ENCODE measurements around the gene MPDU1.

The MPDU1 gene

GRCh38 chr17:7560172-7561027 lies 23.3 kb upstream of the MPDU1 start:
- in situ Hi-C loops (cut with MboI; ENCODE audit: low sequenced_read_pairs): no loop called here

- in situ Hi-C loops (cut with MboI; ENCODE audit: low sequenced_read_pairs): no loop called here
These were observed 22.6 kb upstream of the MPDU1 start for GRCh38 chr17:7561028-7561575.

- in situ Hi-C loops (cut with MboI; ENCODE audit: low sequenced_read_pairs): no loop called here
These were observed 22.0 kb upstream of the MPDU1 start, which contains the start of gene SENP3 for GRCh38 chr17:7561589-7562207. Gene SENP3 (plus strand): TSS chr17:7561919. CDS start chr17:7563077, 1,158 bp downstream.

- in situ Hi-C loops (cut with MboI; ENCODE audit: low sequenced_read_pairs): no loop called here
These were observed 21.4 kb upstream of the MPDU1 start for GRCh38 chr17:7562208-7562605.

- in situ Hi-C loops (cut with MboI; ENCODE audit: low sequenced_read_pairs): no loop called here
These were observed 20.4 kb upstream of the MPDU1 start for GRCh38 chr17:7563115-7563869.

GRCh38 chr17:7569571-7569970 lies 14.1 kb upstream of the MPDU1 start:
- in situ Hi-C loops (cut with MboI; ENCODE audit: low sequenced_read_pairs): no loop called here

GRCh38 chr17:7570351-7570750 lies 13.3 kb upstream of the MPDU1 start:
- in situ Hi-C loops (cut with MboI; ENCODE audit: low sequenced_read_pairs): no loop called here

- in situ Hi-C loops (cut with MboI; ENCODE audit: low sequenced_read_pairs): no loop called here
These were observed 11.4 kb upstream of the MPDU1 start for GRCh38 chr17:7572338-7572587.

- in situ Hi-C loops (cut with MboI; ENCODE audit: low sequenced_read_pairs): no loop called here
These were observed 10.9 kb upstream of the MPDU1 start for GRCh38 chr17:7572588-7573323.

GRCh38 chr17:7573324-7574080 lies 10.2 kb upstream of the MPDU1 start:
- in situ Hi-C loops (cut with MboI; ENCODE audit: low sequenced_read_pairs): no loop called here

GRCh38 chr17:7574176-7574953 lies 9.3 kb upstream of the MPDU1 start:
- in situ Hi-C loops (cut with MboI; ENCODE audit: low sequenced_read_pairs): no loop called here

GRCh38 chr17:7575481-7575883 lies 8.2 kb upstream of the MPDU1 start:
- in situ Hi-C loops (cut with MboI; ENCODE audit: low sequenced_read_pairs): no loop called here

GRCh38 chr17:7575959-7576358 lies 7.7 kb upstream of the MPDU1 start:
- in situ Hi-C loops (cut with MboI; ENCODE audit: low sequenced_read_pairs): no loop called here

GRCh38 chr17:7576432-7576937 lies 7.2 kb upstream of the MPDU1 start:
- in situ Hi-C loops (cut with MboI; ENCODE audit: low sequenced_read_pairs): no loop called here

GRCh38 chr17:7577327-7578199 lies 6.1 kb upstream of the MPDU1 start:
- in situ Hi-C loops (cut with MboI; ENCODE audit: low sequenced_read_pairs): no loop called here

- in situ Hi-C loops (cut with MboI; ENCODE audit: low sequenced_read_pairs): no loop called here
These were observed 4.4 kb upstream of the MPDU1 start, which contains the start of gene CD68 for GRCh38 chr17:7579001-7579833. Gene CD68 (plus strand): TSS chr17:7579638. CDS start chr17:7579678, 40 bp downstream.

All from HL-60/S4 (cell line).